ENCODE results near the gene B4GALT3. TPM values are rescaled to one million over a fixed set of nuclear protein-coding genes. Genes with fewer than 3 reads are reported as not detected.

B4GALT3 gene
- total RNA-seq, 1 donor from 2014 or later, result 38.0 TPM

DNA sequence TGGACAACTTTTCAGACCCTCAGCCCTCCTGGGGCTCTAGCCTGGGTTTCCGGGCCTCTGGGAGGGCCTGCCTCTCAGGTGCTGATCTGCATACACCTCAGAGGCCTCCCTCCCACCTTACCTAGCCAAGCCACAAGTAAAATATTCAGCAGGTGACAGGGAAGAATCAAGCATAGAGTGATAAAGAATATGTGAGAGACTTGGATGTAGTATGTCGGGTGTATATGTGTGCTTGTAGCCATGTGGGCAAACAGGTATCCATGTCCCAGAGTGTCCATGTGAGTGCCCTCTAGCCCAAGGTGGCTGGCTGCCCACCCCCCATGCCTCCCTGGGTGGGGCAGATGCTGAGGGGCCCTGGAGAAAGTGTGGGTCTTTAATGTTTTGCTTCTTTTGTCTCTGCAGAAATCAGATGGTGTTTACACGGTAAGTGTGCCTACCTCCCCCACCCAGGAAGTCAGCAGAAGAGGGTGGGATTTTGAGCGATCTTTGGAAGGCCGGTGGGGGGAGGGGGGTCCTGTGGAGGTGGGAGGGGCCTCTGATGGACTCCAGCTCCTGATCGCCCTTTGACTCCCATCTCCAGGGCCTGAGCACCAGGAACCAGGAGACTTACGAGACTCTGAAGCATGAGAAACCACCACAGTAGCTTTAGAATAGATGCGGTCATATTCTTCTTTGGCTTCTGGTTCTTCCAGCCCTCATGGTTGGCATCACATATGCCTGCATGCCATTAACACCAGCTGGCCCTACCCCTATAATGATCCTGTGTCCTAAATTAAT lies 41.2 kb upstream of the B4GALT3 start:
- Mint-ChIP-seq H3K27ac (no peak overlapping the region), H3K4me1 (no peaks in the 10 kb centered on the region), H3K4me3 (no peak overlapping the region), H3K27me3 (ENCODE audit: low read depth) (no peaks in the 10 kb centered on the region), H3K9me3 (no peaks in the 10 kb centered on the region), H3K36me3 (peaks cover 13% of the 10 kb centered on the region)
- DNase-seq (ENCODE audit: low spot score in 2 of 2, unreplicated experiment in 2 of 2), result no peak
- TF ChIP-seq, protein P1, sequence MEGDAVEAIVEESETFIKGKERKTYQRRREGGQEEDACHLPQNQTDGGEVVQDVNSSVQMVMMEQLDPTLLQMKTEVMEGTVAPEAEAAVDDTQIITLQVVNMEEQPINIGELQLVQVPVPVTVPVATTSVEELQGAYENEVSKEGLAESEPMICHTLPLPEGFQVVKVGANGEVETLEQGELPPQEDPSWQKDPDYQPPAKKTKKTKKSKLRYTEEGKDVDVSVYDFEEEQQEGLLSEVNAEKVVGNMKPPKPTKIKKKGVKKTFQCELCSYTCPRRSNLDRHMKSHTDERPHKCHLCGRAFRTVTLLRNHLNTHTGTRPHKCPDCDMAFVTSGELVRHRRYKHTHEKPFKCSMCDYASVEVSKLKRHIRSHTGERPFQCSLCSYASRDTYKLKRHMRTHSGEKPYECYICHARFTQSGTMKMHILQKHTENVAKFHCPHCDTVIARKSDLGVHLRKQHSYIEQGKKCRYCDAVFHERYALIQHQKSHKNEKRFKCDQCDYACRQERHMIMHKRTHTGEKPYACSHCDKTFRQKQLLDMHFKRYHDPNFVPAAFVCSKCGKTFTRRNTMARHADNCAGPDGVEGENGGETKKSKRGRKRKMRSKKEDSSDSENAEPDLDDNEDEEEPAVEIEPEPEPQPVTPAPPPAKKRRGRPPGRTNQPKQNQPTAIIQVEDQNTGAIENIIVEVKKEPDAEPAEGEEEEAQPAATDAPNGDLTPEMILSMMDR (IDR thresholded peaks at IDR 0.05; ENCODE audit: unreplicated experiment), result no peak

DNA sequence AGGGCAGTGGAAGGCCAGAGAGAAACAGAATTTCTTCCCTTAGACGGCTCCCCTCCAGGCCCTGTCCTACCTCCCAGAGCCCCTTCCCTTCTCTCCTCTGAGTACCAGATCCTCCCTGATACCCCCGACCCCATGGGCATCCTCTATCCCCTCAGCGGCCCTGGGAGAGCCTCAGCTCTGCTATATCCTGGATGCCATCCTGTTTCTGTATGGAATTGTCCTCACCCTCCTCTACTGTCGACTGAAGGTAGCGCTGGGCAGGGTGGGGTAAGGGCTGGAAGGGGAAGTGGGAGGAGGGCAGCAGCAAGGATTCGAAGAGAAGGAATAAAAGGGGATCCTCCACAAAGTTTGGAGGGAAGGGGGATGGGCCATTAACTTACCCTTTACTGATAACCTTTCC lies 40.5 kb upstream of the B4GALT3 start:
- H3K4me1 Mint-ChIP-seq, result no peaks in the 10 kb centered on the region
- TF ChIP-seq, protein P1 (IDR thresholded peaks at IDR 0.05; ENCODE audit: unreplicated experiment), result no peak
- no peak overlapping the region for H3K4me3 Mint-ChIP-seq
- no peaks in the 10 kb centered on the region for H3K9me3 Mint-ChIP-seq
- peaks cover 18% of the 10 kb centered on the region for H3K36me3 Mint-ChIP-seq
- no peak overlapping the region for H3K27ac Mint-ChIP-seq
- no peak for DNase-seq (ENCODE audit: low spot score in 2 of 2, unreplicated experiment in 2 of 2)
- no peaks in the 10 kb centered on the region for H3K27me3 Mint-ChIP-seq (ENCODE audit: low read depth)

DNA sequence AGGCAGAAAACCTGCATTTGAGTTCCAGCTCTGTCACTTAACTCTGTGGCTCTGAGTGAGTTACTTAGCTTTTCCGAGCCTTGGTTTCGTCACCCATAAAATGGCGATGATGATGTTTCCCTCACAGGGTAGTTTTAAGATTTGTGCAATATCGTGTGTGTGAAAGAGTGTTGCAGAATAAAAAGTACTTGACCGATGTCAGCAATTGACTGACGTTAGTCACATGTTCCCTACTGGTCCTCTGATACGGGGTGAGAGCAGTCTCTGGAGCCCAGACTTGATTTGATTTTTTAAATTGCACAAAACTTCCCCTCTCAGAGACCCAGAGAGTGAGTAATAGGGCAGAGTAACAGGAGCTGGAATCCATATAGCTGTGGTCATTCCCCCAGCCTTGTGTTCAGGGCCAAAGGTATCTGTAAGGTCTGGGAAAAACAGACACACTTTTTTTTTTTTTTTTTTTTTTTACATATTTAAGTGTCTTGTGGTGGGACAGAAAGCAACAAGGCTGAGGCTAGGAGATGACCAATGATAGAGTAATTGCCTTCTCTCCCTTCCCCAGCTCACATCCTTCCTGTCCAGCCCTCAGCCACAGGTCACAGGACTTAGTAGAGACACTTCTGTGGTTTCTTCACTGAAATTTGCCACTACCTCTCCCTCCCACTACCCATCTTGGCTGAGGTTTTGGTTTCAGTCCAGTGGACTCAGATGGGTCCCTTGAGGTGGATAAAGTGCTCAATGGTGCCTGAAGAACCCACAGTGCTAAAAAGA lies 39.8 kb upstream of the B4GALT3 start:
- peaks cover 19% of the 10 kb centered on the region for H3K36me3 Mint-ChIP-seq
- DNase-seq (ENCODE audit: low spot score in 2 of 2, unreplicated experiment in 2 of 2), result no peak
- TF ChIP-seq, protein P1 (IDR thresholded peaks at IDR 0.05; ENCODE audit: unreplicated experiment), result no peak
- no peak overlapping the region for H3K27ac Mint-ChIP-seq
- H3K27me3 Mint-ChIP-seq (ENCODE audit: low read depth), result no peaks in the 10 kb centered on the region
- no peak overlapping the region for H3K4me3 Mint-ChIP-seq
- H3K4me1 Mint-ChIP-seq, result no peaks in the 10 kb centered on the region
- no peaks in the 10 kb centered on the region for H3K9me3 Mint-ChIP-seq

DNA sequence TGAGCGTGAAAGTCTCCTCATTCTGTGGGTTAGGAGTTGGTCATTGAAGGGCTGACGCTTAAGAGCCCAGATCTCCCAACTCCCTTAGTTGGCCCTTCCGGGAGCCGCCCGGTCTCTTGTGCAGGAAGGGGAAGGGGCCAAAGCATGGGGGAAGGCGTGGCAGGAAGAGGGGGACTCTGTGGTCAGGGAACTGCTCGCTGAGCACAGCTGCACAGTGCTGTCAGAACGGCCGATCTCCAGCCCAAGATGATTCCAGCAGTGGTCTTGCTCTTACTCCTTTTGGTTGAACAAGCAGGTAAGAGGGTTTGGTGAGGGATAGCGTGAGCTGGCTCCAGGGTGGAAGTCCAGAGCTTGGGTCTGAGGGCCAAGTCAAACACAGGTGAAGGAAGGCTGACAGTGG lies 37.8 kb upstream of the B4GALT3 start, which contains the start of gene FCER1G:
TSS of gene FCER1G (plus strand) at position 220 of the 400 bp plus-strand sequence. CDS start at position 247, 27 bp downstream.
- Mint-ChIP-seq H3K9me3 (no peaks in the 10 kb centered on the region), H3K4me3 (no peak within 1 kb of the TSS), H3K27ac (no peak within 1 kb of the TSS), H3K27me3 (ENCODE audit: low read depth) (no peaks in the 10 kb centered on the region), H3K4me1 (no peaks in the 10 kb centered on the region), H3K36me3 (peaks cover 30% of the 10 kb centered on the region)
- TF ChIP-seq, protein P1 (IDR thresholded peaks at IDR 0.05; ENCODE audit: unreplicated experiment), result no peak
- DNase-seq (ENCODE audit: low spot score in 2 of 2, unreplicated experiment in 2 of 2), result no peak

DNA sequence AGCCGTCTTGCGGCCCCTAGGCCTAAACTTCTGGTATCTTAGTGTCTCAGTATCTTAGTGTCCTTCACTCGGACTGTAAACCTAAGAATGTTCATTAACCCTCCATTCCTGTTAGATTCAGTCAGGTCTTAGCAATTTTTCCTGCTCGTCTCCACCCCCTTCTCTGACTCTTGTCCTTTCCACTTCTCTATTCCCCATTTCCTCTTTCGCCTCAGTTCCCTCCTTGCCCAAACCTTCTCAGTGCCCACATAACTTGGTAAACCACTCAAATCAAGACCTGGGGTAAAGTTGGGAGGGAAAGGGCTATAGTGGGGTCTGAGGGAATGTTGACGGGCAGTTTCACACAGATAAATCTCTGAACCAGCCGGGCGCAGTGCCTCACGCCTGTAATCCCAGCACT lies 37.1 kb upstream of the B4GALT3 start:
- Mint-ChIP-seq H3K27me3 (ENCODE audit: low read depth) (no peaks in the 10 kb centered on the region), H3K4me1 (no peaks in the 10 kb centered on the region), H3K36me3 (peaks cover 36% of the 10 kb centered on the region), H3K27ac (no peak overlapping the region), H3K4me3 (no peak overlapping the region), H3K9me3 (no peaks in the 10 kb centered on the region)
- DNase-seq (ENCODE audit: low spot score in 2 of 2, unreplicated experiment in 2 of 2), result no peak
- TF ChIP-seq, protein P1 (IDR thresholded peaks at IDR 0.05; ENCODE audit: unreplicated experiment), result no peak

Data from mesothelial cell of epicardium (in vitro differentiated cells).